IPS DF 4.7 (cell line): Measurements from ENCODE around the gene SPDYE11.
"Not testable (repeated sequence)": the region's sequence is repeated elsewhere in the genome, so short reads cannot be mapped to it uniquely, and the experiment has no call there.

Experiments
- DNase-seq: peaks from one replicate; pipeline ENCODE4 v3.0.0-alpha.2; 2013; ENCODE audit warnings: low spot score; ENCODE audit errors: extremely low read depth

Gene SPDYE11

GRCh38 chr7:73057811-73058210 lies at the start of gene SPDYE11:
Gene SPDYE11, minus strand, starts transcription at chr7:73057911. Its CDS starts 1,800 bp downstream, at chr7:73056111.
- not testable (repeated sequence) for DNase-seq

GRCh38 chr7:73085938-73086337 lies 28.2 kb upstream of the SPDYE11 start, which contains the start of gene SPDYE9:
Gene SPDYE9, minus strand, starts transcription at chr7:73086038. Its CDS starts 1,800 bp downstream, at chr7:73084238.
- DNase-seq = not testable (repeated sequence)

GRCh38 chr7:73029666-73030065 lies 28.0 kb downstream of the SPDYE11 start, which contains the start of gene SPDYE8:
Gene SPDYE8, minus strand, starts transcription at chr7:73029766. Its CDS starts 1,800 bp downstream, at chr7:73027966.
- not testable (repeated sequence) for DNase-seq

GRCh38 chr7:73006491-73006890 lies 51.2 kb downstream of the SPDYE11 start:
- DNase-seq = not testable (repeated sequence)

- DNase-seq = not testable (repeated sequence)
Measured at GRCh38 chr7:73005693-73006447, 51.8 kb downstream of the SPDYE11 start.

GRCh38 chr7:73005356-73005692 lies 52.4 kb downstream of the SPDYE11 start:
- not testable (repeated sequence) for DNase-seq

GRCh38 chr7:72997887-72998468 lies 59.7 kb downstream of the SPDYE11 start:
- DNase-seq = not testable (repeated sequence)
